Measurements from ENCODE around the gene HBP1. TPM values are rescaled to one million over a fixed set of nuclear protein-coding genes. Genes with fewer than 3 reads are reported as not detected.

The HBP1 gene
- total and polyA plus RNA-seq, 2 experiments from 2014 or later: 36.0 to 52.8 TPM

DNA sequence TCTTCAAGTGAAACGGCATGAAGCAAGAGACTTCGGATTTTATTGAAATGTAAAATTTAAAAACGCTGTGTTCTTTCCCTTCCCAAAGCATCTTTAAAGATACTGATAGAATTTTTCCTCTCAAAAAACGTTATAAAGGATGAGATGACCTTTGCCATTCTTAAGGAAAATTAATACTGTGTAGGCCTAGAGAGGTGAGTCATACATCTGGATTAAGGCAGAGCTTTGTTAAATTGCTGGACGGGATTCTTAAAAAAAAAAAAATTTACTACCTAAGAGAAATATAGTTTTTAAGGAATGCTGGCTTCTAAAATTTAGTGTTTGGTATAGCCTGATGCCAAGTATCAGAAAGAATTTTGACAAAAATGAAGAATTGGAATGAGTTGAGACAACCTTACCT lies 6.3 kb upstream of the HBP1 start:
- Histone ChIP-seq H4K20me1 (replicated peaks; ENCODE audit: insufficient read depth) (no peaks in the 10 kb centered on the region), H3K36me3 (ENCODE audit: insufficient read depth) (no peaks in the 10 kb centered on the region), H3K27me3 (ENCODE audit: insufficient read depth) (no peaks in the 10 kb centered on the region), H2AFZ (no peak overlapping the region), H3K4me1 (ENCODE audit: insufficient read depth) (peaks cover 7% of the 10 kb centered on the region), H3K79me2 (replicated peaks; ENCODE audit: insufficient read depth) (no peaks in the 10 kb centered on the region), H3K4me3 (no peak overlapping the region), H3F3A (replicated peaks; ENCODE audit: low read depth) (no peaks in the 10 kb centered on the region), H3K27ac (ENCODE audit: low read depth) (no peak overlapping the region), H3K9me2 (ENCODE audit: insufficient read depth) (no peaks in the 10 kb centered on the region), H3K4me2 (no peak overlapping the region)
- peaks cover 15% of the 10 kb centered on the region; the same call in 2 of the 3 replicates for H3K4me1 Mint-ChIP-seq
- no peak overlapping the region for H3K4me3 Mint-ChIP-seq
- H3K9me3 Mint-ChIP-seq: no peaks in the 10 kb centered on the region
- no peaks in the 10 kb centered on the region for H3K27me3 Mint-ChIP-seq (ENCODE audit: insufficient read depth, low read depth, poor library complexity)
- ATAC-seq (no peak), DNase-seq (ENCODE audit: low spot score) (no peak)
- H3K27ac Mint-ChIP-seq: no peak overlapping the region
- H3K36me3 Mint-ChIP-seq (ENCODE audit: low read depth): no peaks in the 10 kb centered on the region
- TF ChIP-seq JUNB (IDR thresholded peaks at IDR 0.05; ENCODE audit: unreplicated experiment) (no peak), EZH2 (IDR thresholded peaks at IDR 0.05; ENCODE audit: low read depth, unreplicated experiment) (no peak), NANOG (IDR thresholded peaks at IDR 0.05; ENCODE audit: borderline replicate concordance) (no peak), POLR2AphosphoS5 (IDR thresholded peaks at IDR 0.05; ENCODE audit: low read depth) (no peak), CTCF (conservative IDR thresholded peaks at IDR 0.05; ENCODE audit: low read depth in 2 of 2) (no peak), STAT1 (IDR thresholded peaks at IDR 0.05; ENCODE audit: unreplicated experiment) (no peak)
- TF ChIP-seq, protein P1, sequence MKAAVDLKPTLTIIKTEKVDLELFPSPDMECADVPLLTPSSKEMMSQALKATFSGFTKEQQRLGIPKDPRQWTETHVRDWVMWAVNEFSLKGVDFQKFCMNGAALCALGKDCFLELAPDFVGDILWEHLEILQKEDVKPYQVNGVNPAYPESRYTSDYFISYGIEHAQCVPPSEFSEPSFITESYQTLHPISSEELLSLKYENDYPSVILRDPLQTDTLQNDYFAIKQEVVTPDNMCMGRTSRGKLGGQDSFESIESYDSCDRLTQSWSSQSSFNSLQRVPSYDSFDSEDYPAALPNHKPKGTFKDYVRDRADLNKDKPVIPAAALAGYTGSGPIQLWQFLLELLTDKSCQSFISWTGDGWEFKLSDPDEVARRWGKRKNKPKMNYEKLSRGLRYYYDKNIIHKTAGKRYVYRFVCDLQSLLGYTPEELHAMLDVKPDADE (IDR thresholded peaks at IDR 0.05): no peak

DNA sequence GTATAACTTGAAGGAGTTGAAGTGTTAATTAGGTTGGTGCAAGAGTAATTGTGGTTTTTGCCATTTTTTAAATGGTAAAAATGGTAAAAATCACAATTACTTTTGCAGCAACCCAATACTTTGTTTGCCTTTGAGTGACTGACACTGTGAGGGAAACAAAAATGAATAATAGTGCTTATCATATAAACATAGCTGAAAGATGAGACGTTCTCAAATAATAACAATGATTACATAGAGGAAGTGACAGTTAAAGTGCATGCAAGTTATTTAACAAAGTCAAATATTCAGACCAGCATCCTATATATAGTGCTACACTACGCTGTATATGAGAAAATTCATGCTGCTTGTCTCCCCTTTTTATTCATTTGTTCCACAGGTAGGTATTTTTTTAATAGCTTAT lies 4.7 kb upstream of the HBP1 start:
- no peaks in the 10 kb centered on the region for H3F3A ChIP-seq (replicated peaks; ENCODE audit: low read depth)
- peaks cover 7% of the 10 kb centered on the region for H3K27me3 Mint-ChIP-seq (ENCODE audit: insufficient read depth, low read depth, poor library complexity)
- no peak overlapping the region for H3K27ac ChIP-seq (ENCODE audit: low read depth)
- DNase-seq (ENCODE audit: low spot score) (no peak), ATAC-seq (no peak)
- H3K9me3 Mint-ChIP-seq: no peaks in the 10 kb centered on the region
- H3K9me2 ChIP-seq (ENCODE audit: insufficient read depth): no peaks in the 10 kb centered on the region
- no peaks in the 10 kb centered on the region for H3K36me3 ChIP-seq (ENCODE audit: insufficient read depth)
- peaks cover 7% of the 10 kb centered on the region for H3K4me1 ChIP-seq (ENCODE audit: insufficient read depth)
- no peaks in the 10 kb centered on the region for H3K27me3 ChIP-seq (ENCODE audit: insufficient read depth)
- no peak overlapping the region for H3K4me2 ChIP-seq
- H3K36me3 Mint-ChIP-seq (ENCODE audit: low read depth): no peaks in the 10 kb centered on the region
- no peak overlapping the region for H3K4me3 Mint-ChIP-seq
- H3K79me2 ChIP-seq (replicated peaks; ENCODE audit: insufficient read depth): no peaks in the 10 kb centered on the region
- no peaks in the 10 kb centered on the region for H4K20me1 ChIP-seq (replicated peaks; ENCODE audit: insufficient read depth)
- no peak overlapping the region for H3K4me3 ChIP-seq
- peaks cover 17% of the 10 kb centered on the region; the same call in 2 of the 3 replicates for H3K4me1 Mint-ChIP-seq
- no peak overlapping the region for H3K27ac Mint-ChIP-seq
- H2AFZ ChIP-seq: no peak overlapping the region
- TF ChIP-seq CTCF (conservative IDR thresholded peaks at IDR 0.05; ENCODE audit: low read depth in 2 of 2): no peak
- no peak for TF ChIP-seq STAT1 (IDR thresholded peaks at IDR 0.05; ENCODE audit: unreplicated experiment)
- TF ChIP-seq POLR2AphosphoS5 (IDR thresholded peaks at IDR 0.05; ENCODE audit: low read depth): no peak
- TF ChIP-seq, protein P2, sequence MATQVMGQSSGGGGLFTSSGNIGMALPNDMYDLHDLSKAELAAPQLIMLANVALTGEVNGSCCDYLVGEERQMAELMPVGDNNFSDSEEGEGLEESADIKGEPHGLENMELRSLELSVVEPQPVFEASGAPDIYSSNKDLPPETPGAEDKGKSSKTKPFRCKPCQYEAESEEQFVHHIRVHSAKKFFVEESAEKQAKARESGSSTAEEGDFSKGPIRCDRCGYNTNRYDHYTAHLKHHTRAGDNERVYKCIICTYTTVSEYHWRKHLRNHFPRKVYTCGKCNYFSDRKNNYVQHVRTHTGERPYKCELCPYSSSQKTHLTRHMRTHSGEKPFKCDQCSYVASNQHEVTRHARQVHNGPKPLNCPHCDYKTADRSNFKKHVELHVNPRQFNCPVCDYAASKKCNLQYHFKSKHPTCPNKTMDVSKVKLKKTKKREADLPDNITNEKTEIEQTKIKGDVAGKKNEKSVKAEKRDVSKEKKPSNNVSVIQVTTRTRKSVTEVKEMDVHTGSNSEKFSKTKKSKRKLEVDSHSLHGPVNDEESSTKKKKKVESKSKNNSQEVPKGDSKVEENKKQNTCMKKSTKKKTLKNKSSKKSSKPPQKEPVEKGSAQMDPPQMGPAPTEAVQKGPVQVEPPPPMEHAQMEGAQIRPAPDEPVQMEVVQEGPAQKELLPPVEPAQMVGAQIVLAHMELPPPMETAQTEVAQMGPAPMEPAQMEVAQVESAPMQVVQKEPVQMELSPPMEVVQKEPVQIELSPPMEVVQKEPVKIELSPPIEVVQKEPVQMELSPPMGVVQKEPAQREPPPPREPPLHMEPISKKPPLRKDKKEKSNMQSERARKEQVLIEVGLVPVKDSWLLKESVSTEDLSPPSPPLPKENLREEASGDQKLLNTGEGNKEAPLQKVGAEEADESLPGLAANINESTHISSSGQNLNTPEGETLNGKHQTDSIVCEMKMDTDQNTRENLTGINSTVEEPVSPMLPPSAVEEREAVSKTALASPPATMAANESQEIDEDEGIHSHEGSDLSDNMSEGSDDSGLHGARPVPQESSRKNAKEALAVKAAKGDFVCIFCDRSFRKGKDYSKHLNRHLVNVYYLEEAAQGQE (IDR thresholded peaks at IDR 0.05; ENCODE audit: unreplicated experiment): no peak
- TF ChIP-seq EZH2phosphoT487 (IDR thresholded peaks at IDR 0.05; ENCODE audit: unreplicated experiment): no peak
- TF ChIP-seq, protein P1 (IDR thresholded peaks at IDR 0.05): no peak
- no peak for TF ChIP-seq JUNB (IDR thresholded peaks at IDR 0.05; ENCODE audit: unreplicated experiment)
